HG03469 (cell line): ENCODE data around the gene NDUFV3.
"Not testable (repeated sequence)": the region's sequence is repeated elsewhere in the genome, so short reads cannot be mapped to it uniquely, and the experiment has no call there.

Source experiments
- ATAC-seq: cut with Tn5 transposase; IDR thresholded peaks from one replicate; pipeline ENCODE4 v1.9.1; 2021; ENCODE audit warnings: mild to moderate bottlenecking, moderate library complexity, moderate number of reproducible peaks; ENCODE audit not compliant: unreplicated experiment

NDUFV3 gene

DNA sequence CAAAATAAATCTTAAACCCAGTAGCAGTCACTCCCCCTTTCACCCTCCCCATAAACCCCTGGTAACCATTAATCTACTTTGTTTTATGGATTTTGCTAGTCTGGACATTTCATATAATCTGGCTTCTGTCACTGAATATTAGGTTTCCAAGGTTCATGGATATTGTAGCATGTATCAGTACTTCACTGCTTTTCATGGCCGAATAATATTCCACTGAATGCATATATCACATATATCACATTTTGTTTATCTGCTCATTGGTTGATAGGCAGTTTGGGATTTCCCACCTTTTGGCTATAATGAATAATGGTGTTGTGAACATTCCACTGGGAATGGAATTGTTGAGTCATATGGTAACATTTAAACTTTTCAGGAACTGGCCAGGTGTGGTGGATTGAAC, 9.2 kb upstream of the NDUFV3 start:
- ATAC-seq = no peak

- no peak for ATAC-seq
Observed at GRCh38 chr21:42887326-42887725, 5.8 kb upstream of the NDUFV3 start.

GRCh38 chr21:42892582-42892930, 553 bp upstream of the NDUFV3 start:
- no peak for ATAC-seq

DNA sequence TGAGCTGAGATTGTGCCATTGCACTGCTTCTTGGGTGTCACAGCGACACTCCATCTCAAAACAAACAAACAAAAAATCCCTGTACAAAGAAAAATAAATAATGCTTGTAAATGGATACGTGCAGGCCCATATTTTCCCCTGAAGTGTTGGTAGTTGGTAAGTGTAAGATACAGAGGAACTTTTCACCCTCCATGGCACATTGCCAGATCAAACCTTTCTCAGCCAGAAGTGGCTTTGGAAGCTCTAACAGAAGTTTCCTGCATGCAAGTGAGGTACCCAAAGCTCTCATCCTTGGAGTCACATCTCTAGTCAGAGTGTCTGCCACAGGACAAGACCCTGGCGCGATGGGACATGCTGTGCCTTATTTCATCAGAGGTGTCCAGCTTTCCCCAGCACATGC, 7.3 kb downstream of the NDUFV3 start:
- ATAC-seq = no peak

GRCh38 chr21:42903817-42904216, 10.7 kb downstream of the NDUFV3 start:
- no peak for ATAC-seq

GRCh38 chr21:42905195-42905594, 12.1 kb downstream of the NDUFV3 start:
- ATAC-seq = no peak

- no peak for ATAC-seq
Observed at GRCh38 chr21:42906233-42906632, 13.1 kb downstream of the NDUFV3 start.

DNA sequence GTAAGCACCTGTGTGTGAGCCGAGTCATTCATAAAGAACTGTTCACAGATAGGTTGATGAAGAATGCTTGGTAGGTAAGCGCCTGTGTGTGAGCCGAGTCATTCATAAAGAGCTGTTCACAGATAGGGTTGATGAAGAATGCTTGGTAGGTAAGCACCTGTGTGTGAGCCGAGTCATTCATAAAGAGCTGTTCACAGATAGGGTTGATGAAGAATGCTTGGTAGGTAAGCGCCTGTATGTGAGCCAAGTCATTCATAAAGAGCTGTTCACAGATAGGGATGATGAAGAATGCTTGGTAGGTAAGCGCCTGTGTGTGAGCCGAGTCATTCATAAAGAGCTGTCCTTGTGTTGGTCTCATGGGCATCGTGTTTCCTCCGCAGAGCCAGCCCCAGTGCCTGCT, 15.4 kb downstream of the NDUFV3 start:
- not testable (repeated sequence) for ATAC-seq

DNA sequence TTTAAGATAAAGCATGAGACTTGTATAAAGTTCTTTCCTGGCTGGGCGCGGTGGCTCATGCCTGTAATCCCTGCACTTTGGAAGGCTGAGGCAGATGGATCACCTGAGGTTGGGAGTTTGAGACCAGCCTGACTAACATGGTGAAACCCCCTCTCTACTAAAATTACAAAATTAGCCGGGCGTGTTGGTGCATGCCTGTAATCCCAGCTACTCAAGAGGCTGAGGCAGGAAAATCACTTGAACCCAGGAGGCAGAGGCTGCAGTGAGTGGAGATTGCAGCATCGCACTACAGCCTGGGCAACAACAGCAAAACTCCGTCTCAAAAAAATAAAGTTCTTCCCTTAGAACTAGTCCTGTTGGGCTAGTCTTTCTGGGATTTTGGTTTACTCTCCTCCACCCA, 18.8 kb downstream of the NDUFV3 start:
- not testable (repeated sequence) for ATAC-seq

- ATAC-seq = no peak
Observed at GRCh38 chr21:42913476-42913875, 20.4 kb downstream of the NDUFV3 start.

DNA sequence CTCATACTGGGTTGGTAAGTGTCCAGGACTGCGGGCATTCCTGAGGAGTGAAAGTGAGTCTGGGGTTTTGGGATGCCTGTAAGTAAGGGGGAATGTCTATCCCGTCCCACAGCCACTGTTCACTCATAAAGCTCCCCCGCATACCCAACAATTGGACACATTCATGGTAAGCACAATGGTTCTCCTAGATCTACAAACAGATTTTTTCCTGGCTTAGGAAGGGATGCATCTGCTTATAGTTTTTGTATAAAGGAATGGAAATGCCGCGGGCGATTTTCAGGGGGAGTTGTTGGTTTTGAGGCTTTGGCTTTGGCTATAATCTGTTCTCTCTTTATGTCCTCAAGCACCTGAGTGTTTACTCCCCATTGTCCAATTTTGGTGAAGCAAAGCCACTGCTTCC, 25.2 kb downstream of the NDUFV3 start:
- ATAC-seq = no peak

GRCh38 chr21:42921927-42922326, 28.8 kb downstream of the NDUFV3 start:
- no peak for ATAC-seq

DNA sequence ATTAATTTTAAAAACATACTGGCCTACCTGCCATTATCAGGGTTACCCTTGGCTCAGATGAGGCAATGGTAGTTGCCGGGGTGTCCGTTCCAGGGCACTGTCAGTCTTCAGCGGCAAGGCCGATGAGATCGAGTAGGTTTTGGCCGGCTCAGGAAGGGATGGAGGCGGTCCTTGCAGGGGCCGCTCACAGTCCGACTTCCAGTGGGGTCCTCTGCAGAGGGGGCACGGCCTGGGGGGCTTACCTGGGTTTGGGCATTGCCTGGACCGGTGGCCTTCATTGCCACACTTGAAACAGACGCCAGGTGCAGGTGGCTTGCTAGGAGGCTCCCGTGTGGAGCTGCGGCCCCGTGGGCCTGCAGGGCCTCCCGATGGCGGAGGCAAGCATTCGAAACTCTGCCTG, 29.8 kb downstream of the NDUFV3 start:
- no peak for ATAC-seq

DNA sequence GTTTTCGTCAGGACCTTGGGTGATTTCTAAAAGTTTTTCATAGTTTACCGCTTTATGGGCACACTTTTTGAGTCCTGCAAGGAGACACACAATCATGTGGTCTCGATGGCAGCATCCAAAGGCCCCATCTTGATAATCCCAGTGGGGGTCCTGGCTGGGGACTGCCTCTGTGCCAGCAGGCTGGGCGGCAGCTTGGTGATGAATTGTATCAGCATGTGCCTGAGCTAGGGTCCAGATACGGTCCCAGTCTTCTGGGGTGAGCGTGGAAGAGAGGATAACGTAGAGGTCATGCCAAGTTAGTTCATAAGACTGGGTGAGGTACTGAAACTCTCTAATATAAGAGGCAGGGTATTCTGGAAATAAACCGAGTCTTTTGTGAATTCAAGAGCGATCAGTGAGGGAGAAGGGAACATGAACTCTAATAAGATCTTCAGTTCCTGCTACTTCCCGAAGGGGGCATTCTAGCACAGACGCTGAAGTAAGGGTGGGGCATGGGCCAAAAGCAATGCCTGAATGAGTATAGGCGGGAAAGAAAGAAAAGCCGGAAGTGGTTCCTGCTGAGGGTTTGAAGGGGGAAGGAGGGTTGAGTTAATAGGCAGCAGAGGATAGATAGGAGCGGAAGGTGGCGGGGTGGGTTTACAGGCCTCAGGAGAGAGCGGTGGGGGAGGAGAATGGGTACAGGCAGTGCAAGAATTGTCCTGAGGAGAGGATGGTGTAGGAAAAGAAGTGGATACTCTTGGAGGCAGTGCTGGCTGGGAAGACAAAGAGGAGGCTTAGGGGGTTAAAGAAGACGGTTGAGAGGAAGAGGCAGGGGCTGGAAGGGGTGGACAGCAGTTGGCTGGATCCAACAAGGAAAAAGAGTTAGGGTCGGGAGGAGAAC, 30.7 kb downstream of the NDUFV3 start:
- ATAC-seq = no peak

DNA sequence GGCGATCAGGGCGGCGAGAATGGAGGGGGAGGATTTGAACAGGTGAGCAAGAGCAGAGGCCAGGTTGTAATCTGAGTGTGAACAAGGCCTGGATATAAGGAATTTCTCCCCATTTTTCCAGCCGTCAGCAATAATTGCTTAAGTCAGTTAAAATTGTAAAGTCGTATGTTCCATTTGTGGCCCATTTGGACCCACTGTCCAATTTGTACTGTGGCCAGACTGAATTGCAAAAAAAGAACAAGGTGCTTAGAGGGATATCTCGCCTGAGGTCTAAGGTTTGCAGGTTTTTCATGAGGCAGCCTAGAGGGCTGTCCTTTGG, 31.3 kb downstream of the NDUFV3 start:
- ATAC-seq = no peak

DNA sequence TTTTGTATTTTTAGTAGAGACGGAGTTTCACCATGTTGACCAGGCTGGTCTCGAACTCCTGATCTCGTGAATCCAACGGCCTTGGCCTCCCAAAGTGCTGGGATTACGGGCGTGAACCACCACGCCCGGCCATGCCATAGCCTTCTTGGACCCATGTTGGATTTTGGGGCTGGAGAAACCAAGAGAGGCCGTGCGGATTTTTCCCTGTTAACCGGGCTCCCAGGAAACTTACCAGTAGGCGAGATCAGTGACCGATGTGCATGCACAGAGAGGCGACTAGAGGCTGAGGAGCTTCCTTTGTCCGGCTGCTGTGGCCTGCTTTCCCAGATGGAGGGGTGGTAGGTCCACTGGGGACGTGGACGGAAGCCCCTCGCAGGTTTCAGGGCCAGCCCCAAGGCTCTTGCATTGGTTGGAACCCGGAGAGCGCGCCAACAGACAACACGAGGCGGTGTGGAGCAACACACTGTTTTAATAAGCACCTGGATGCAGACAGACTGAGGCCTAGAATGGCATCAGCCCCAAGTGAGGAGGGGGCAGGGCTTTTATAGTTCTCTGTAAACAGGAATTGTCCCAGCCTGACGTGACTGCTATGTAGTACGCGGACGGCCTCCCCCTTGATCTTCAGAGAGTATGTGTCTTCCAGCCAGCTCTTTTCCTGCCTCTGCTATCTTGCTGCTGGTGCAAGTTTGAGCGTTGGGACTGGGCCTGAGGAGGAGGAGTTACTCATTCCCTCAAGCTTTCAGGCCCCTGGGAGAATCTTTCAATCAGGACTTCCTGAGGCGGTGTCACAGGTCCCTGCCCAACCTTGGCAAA, 32.2 kb downstream of the NDUFV3 start, which contains the start of gene ERVH48-1:
Gene ERVH48-1, minus strand, starts transcription at position 517 of the 813 bp plus-strand sequence. CDS start 6,624 bp downstream, outside the sequence.
- no peak for ATAC-seq

DNA sequence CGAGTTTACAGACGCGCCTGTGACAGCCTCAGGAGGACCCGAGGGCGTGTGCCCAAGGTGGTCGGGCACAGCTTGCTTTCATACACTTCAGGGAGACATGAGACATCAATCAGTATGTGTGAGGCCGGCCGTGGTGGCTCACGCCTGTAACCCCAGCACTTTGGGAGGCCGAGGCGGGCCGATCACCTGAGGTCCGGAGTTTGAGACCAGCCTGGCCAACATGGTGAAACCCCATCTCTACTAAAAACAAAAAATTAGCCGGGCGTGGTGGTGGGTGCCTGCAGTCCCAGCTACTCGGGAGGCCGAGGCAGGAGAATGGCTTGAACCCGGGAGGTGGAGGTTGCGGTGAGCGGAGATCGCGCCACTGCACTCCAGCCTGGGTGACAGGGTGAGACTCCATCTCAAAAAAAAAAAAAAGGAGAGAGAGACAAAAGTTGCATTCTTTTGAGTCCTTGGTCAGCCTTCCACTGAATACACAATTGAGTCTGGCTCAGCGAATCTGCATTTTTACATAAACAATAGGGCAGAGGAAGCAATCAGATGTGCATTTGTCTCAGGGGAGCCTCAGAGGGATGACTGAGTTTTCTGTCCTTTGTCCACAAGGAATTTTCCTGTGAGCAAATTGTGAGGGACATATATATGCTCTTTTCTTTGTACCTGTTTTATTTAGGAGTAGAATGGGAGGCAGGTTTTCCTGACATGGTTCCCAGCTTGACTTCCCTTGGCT, 34.5 kb downstream of the NDUFV3 start:
- ATAC-seq = not testable (repeated sequence)

DNA sequence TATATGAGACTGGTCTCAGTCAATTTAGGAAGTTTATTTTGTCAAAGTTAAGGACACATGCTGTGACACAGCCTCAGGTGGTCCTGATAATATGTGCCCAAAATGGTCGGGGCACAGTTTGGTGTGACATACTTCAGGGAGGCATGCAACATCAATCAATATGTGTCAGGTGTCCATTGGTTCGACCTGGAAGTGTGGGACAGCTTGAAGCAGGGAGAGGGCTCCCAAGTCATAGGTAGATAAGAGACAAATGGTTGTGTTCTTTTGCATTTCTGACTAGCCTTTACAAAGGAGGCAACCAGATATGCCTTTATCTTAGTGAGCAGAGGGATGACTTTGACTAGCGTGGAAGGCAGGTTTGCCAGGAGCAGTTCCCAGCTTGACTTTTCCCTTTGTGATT, 36.9 kb downstream of the NDUFV3 start:
- no peak for ATAC-seq

GRCh38 chr21:42931560-42932235, 38.6 kb downstream of the NDUFV3 start:
- ATAC-seq = no peak

GRCh38 chr21:42932378-42933136, 39.4 kb downstream of the NDUFV3 start:
- not testable (repeated sequence) for ATAC-seq
